ENCODE results near the gene PFDN1.

The PFDN1 gene

DNA sequence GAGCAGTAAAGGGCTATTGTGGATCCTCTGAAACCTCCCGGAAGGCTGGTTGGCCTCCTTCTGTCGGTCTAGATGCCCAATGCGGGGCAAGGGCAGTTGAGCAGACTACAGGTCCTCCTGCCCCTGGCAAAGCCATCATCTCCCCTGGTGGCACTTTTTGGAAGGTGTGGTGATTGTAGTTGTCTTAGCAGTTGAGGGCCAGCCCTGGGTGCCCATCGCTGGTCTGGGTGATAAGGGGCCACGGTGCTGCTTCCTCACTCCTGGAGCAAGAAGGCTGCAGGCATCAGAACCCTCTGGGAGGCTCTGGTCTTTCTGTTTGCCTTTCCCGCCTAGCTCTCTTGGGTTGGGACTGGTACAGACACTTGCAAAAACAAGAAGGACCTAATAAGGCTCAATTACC is 64.1 kb downstream of the PFDN1 start:
- DNase-seq (ENCODE audit: low spot score): no peak

GRCh38 chr5:140236891-140237598 is 65.9 kb downstream of the PFDN1 start:
- no peak for DNase-seq (ENCODE audit: low spot score)

DNA sequence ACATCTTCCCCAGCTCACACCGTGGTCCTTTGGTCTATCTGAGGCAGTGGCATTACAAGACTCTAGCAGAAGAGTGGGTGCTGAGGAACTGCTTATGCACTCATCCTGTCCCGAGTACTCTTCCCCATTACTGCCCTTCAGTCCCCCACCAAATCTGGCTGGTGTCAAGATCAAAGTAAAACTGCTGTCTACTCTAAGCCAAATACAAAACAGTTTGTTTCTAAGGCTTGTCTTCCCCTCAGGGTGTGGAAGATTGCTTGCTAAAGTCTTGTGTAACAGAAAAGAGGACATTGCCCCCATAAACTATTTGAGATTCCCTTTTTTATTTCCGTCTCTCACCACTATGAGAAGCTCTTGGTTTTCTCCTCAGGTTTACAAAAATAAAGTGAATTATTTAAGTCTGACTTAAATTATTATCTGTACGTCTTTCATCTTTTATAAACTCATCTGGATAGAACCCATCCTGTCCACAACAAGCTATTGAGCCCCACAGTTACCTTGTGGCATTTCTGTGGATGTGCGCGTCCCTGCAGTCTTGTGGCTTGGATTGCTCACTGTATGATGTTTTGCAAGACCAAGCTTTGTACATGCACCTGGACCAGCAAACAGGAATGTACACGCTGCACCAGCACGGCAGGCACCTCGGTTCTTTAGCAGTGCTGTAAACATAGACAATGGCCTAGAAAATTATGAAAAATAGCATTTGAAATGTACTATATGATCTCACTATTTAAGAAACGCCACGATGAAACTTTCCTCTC is 66.9 kb downstream of the PFDN1 start:
- no peak for DNase-seq (ENCODE audit: low spot score)

DNA sequence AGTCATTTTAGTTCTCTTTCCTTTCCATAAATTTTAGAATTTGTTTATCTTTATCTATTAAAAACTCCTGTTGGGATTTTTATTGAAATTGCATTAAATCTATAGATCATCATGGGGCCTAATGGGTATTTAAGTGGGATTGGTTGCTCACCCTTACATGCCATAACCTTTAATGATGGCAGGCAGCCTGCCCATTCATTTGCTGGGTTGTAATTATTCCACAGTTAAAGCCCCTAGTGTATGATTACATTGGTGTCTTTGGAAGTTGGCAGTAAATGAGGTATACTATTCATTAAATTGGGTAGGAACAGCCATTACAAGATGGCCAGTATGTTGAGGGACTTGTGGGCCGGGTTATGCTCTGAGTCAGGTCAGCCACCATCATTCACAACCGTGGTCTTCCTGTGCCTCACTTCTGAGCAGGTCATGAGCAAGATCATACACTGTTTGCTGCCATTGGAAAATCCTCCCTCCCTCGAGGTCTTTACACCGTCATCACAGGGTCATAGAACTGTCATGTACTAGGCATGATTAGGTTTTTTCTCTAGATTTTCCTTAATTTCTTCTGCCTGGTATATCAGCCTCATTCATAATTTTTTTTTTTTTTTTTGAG is 68.4 kb downstream of the PFDN1 start:
- no peak for DNase-seq (ENCODE audit: low spot score)

DNA sequence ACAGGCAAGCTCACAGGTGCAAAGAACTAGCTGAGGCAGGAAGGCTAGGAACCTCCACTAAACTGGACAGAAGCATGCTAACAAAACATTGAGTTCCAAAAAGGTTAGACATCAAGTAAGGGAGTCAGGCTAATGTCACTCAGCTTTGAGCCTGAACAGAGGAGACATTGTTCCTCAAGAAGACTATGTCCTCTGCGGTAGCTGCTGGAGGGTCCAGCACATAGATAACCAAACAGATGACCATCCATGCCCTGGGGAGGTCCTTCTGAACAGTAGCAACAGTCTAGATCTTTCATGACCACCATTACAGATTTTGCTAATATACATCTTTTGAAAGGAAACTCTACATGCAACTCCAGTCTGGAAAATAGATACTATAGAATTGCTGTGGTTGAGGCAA is 70.2 kb downstream of the PFDN1 start:
- no peak for DNase-seq (ENCODE audit: low spot score)

DNA sequence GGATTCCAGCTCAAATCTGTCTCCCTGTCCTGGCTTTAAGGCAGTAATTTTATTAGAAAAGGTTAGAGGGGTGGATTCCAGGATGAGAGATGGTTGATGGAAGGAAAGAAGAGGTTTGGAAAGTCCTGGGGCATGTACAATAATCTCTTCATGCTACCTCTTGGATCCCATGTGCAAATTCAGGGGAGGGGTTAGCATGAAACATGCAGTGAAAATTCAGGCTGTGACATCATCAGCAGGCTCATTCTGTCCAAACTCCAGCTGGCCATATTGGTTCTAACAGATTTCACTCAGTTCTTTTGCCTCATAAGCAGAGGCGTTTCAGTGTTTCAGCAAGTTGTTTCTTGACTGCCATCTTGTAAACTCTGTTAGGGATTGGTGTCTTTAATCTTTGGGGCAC is 72.5 kb downstream of the PFDN1 start:
- DNase-seq (ENCODE audit: low spot score): no peak

DNA sequence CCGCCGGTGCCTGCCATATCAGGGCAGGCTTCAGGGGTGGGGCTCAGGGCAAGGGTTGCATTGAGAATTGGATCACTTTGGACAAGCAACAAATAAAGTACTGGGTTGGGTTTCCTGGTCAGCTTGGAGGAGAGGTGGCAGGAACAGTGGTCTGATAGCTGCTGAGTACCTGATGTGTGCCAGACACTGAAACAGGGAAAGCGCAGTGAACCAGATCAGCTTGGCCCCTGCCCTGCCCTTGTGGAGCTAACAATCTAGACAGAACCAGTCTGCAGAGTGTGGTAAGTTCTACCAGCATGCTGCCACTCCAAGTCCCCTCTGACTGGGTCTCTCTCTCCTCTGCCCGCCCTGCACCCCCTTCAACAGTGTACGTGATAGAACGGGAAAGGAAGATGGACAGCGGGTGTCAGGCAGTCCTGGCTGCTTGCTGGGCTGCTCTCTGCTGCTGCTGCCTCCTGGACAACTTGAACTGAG is 74.5 kb downstream of the PFDN1 start:
- no peak for DNase-seq (ENCODE audit: low spot score)

DNA sequence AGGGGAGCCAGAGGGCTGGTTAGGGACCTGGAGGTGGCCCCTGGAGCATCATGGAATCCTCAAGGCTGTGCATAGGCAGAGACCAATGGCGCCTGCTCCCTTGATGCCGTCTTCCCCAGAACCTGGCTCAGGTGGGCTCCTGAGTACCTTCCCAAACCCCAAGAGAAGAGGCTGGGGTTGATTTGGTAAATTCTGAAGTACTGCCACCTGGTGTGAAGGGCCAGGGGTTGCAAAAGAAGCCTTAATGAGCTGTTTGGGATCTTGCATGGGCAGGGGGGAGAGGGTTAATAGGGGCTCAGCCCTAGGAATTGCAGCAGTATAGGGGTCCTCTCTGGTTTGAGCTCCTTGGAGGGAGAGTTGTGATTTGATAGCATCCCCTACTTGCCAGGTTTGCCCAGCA is 75.9 kb downstream of the PFDN1 start:
- no peak for DNase-seq (ENCODE audit: low spot score)

DNA sequence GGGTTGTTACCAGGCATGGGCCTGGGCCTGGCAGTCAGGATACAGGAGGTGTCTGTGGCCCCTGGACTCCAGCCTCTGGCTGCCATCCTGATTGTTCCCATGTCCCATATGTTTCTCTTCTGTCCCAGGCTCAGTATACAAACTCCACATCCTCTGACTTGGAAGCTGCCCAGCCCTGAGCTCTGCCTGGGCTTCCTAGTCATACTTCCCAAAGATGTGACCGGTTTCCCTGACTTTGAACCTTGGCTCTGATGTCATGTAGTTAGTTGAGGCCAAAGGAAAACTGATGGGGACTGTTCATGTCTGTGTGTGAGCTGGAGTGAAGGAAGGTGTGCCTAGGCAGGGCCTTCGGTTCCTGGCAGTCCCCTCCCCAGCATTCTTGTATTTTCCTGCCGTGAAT is 77.5 kb downstream of the PFDN1 start:
- DNase-seq (ENCODE audit: low spot score): no peak

DNA sequence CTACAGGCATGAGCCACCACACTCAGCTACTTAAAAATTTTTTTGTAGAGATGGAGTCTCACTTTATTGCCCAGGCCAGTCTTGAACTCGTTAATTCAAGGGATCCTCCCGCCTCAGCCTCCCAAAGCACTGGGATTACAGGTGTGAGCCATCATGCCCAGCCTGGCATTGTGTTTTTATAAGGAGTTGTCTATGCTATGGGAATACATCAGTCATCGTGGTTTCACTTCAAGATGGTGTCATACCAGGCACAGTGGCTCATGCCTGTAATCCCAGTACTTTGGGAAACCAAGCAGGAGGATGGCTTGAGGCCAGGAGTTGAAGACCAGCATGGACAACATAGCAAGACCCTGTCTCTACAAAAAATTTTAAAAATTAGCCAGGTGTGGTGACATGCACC is 78.2 kb downstream of the PFDN1 start:
- DNase-seq (ENCODE audit: low spot score): no peak

DNA sequence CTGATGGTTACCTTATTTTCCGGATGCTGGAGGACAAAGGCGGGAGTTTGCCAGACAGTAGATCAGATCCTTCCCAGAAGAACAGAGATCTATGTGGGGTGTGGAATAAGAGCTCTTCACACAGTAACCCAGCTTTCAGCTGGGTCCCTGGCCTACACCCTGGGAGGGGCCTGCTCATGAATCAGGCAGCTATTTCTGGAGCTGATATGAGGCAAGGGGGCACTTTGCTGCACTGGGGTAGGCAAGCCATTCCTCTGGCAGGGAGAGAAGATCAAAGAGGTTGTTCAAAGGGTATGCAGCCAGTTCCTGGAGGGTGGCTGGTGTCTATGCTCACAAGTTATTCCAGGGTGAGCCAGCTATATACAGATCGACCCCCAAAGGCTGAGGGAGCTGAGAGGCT is 79.3 kb downstream of the PFDN1 start:
- DNase-seq (ENCODE audit: low spot score): no peak

DNA sequence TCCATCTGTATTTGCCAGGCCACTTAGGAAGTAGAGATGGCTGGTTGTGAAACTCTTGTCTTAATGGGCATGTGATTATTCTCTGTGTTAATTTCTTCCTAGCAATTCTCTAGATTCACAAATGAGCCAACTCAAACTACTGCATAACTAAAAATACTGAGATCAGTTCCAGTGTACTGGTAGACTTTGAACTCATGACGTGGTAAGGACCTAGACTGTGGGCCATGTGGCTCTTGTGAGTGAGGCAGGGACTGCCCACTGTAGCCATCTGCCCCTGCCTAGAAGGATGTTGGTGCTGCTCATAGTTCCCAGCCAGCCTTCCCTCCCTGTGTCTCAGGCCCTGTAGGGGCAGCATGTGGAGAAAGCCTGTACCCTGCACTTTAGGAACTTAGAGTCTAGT is 80.5 kb downstream of the PFDN1 start:
- DNase-seq (ENCODE audit: low spot score): no peak

GRCh38 chr5:140221697-140222223 is 81.1 kb downstream of the PFDN1 start:
- DNase-seq (ENCODE audit: low spot score): no peak

GRCh38 chr5:140220698-140221064 is 82.2 kb downstream of the PFDN1 start:
- no peak for DNase-seq (ENCODE audit: low spot score)

DNA sequence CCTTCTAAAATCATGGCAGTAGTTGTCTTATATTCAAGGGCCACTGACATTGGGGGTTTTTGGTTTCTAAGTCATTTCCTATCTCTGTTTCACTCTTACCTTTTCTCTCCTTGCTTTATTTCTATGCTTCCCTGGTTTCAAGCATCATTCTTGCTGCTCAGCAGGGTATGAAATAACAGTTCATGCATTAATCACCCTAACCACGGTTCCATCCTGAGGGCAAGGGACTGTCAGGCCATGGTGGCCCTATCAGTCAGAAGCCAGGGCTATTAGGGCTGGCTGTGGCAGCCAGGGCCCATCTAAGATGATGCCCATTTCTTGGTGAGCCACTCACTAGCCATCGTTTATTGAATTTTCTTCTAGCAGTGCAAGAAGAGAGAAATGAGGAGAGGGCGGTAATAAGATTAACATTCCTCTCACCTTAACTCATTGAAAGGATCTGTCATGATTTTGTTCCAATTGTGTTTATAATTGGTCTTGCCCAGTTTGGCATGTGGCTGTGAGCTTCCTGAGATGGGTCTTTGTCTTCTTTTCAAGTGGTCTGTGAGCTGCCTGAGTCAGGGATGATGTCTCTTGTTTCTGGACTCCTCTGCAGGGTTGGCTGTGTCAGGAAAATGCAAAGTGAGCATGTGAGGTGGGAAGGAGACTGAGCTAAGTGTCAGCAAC is 82.7 kb downstream of the PFDN1 start:
- DNase-seq (ENCODE audit: low spot score): no peak

- no peak for DNase-seq (ENCODE audit: low spot score)
These were observed 83.6 kb downstream of the PFDN1 start for GRCh38 chr5:140219068-140219991.

- no peak for DNase-seq (ENCODE audit: low spot score)
These were observed 85.4 kb downstream of the PFDN1 start for GRCh38 chr5:140217299-140218026.

DNA sequence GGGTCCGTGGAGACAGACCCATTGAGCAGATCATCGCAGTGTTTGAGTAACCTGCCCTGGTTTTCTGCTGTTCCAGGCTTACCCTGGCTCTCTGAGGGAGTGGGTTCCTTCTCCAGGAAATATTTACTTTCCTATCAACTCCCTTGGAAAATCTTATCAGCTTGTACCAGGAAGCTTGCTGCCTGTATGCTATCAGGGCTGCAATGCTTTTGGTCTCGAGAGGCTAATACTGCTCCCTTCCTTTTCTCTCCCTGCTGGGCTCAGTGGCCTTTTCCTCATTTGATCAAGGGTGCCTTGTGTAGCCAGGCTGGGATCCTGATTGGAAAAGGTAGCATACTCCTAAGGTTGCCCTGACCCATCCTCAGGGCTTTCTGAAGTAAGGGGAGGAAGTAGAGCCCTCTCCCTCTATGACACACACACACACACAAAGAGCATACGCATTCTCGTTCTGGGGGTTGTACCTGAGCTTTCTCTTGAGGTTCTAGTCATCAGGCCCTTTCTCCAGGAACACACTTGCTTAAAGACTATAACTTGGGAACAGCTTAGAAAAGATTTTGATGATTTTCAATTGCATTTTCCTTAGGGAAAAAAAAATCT is 86.3 kb downstream of the PFDN1 start:
- DNase-seq (ENCODE audit: low spot score): no peak

GRCh38 chr5:140215276-140215675 is 87.6 kb downstream of the PFDN1 start:
- DNase-seq (ENCODE audit: low spot score): no peak

- no peak for DNase-seq (ENCODE audit: low spot score)
These were observed 88.1 kb downstream of the PFDN1 start for GRCh38 chr5:140214831-140215230.

Data from CD4-positive, alpha-beta T cell treated with Interleukin-2 at 100 ng/mL for 4 hours (primary cell).